Mucosa of rectum (tissue), 2 donors: ENCODE data around the gene MACROD2.
"Not testable (repeated sequence)": the region's sequence is repeated elsewhere in the genome, so short reads cannot be mapped to it uniquely, and the experiment has no call there.

ENCODE experiments used
- H3K27ac ChIP-seq, 2 donors: one replicate each; pipeline ENCODE4 v1.7.0; 2013; ENCODE audit warnings: inconsistent platforms in 2 of 2, low read depth in 2 of 2, low read length in 2 of 2
- H3K27me3 ChIP-seq, 2 donors: one replicate each; pipeline ENCODE4 v1.7.0; 2013; ENCODE audit warnings: low read length in 2 of 2; ENCODE audit not compliant: control insufficient read depth in 2 of 2, insufficient read depth in 2 of 2
- H3K36me3 ChIP-seq, 2 donors: one replicate each; pipeline ENCODE4 v1.7.0; 2013; ENCODE audit warnings: low read length in 2 of 2; ENCODE audit not compliant: control insufficient read depth in 2 of 2, insufficient read depth in 2 of 2
- H3K4me1 ChIP-seq, 2 donors: one replicate each; pipeline ENCODE4 v1.7.0; 2013; ENCODE audit warnings: low read length in 2 of 2, mild to moderate bottlenecking in 1 of 2; ENCODE audit not compliant: control insufficient read depth in 2 of 2, insufficient read depth in 2 of 2
- H3K4me3 ChIP-seq, 2 donors: one replicate each; pipeline ENCODE4 v1.7.0; 2013; ENCODE audit warnings: low read length in 2 of 2
- H3K9ac ChIP-seq, 2 donors: one replicate each; pipeline ENCODE4 v1.7.0; 2013; ENCODE audit warnings: low read length in 2 of 2, low read depth in 1 of 2, mild to moderate bottlenecking in 1 of 2
- H3K9me3 ChIP-seq, 2 donors: one replicate each; pipeline ENCODE4 v1.7.0; 2013; ENCODE audit warnings: low read length in 2 of 2; ENCODE audit not compliant: control insufficient read depth in 2 of 2
- donor health status: healthy.
- donor health status: Normal muscosa, but diverticular disease.

The MACROD2 gene

DNA sequence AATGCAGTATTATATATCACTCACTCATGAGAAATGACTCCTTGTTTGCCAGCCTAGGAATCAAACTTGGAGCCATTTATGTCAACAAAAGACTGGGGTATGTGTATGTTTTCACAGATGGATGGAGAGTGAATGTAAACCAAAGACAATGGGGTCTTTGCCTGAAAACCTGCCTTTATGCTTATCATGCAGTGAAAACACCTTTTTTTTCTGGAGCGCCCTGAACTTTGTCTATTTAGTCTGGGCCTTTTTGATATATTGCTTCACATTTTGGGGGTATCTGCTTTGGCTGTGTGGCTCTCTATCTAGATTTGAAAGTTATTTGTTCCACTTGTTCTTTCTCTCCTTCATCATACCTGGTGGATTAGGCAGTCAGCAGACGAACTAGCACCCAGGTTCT is 1190.6 kb downstream of the MACROD2 start:
- Histone ChIP-seq H3K36me3 (no peaks in the 10 kb centered on the region), H3K4me3 (no peak overlapping the region), H3K4me1 (no peaks in the 10 kb centered on the region)

DNA sequence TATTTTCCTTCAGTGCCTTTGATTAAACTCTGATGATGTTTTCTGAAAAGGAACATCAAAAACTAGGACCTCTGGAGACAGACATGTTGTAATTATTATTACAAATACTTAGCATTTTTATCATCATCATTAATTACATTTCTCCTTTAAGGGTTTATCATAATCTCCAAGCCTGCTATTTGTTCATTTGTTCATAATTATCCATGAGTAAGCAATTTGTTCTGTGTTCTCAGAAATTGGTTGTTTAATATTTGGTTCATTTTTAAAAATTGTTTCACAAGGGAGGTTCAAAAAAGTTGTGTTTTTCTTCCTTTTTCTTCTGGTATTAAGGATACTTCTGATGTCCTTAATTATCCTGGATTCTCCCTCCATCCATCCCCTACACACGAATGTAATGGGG is 1192.3 kb downstream of the MACROD2 start:
- no peaks in the 10 kb centered on the region for H3K9me3 ChIP-seq
- H3K36me3 ChIP-seq: no peaks in the 10 kb centered on the region
- no peaks in the 10 kb centered on the region for H3K27me3 ChIP-seq
- H3K4me1 ChIP-seq: no peaks in the 10 kb centered on the region
- no peak overlapping the region for H3K4me3 ChIP-seq
- no peak overlapping the region for H3K9ac ChIP-seq
- H3K27ac ChIP-seq: no peak overlapping the region

More for the DNA sequence above, 1190.6 kb downstream of the MACROD2 start:
- H3K9me3 ChIP-seq: no peaks in the 10 kb centered on the region
- H3K9ac ChIP-seq: no peak overlapping the region
- H3K27me3 ChIP-seq: no peaks in the 10 kb centered on the region
- H3K27ac ChIP-seq: no peak overlapping the region

DNA sequence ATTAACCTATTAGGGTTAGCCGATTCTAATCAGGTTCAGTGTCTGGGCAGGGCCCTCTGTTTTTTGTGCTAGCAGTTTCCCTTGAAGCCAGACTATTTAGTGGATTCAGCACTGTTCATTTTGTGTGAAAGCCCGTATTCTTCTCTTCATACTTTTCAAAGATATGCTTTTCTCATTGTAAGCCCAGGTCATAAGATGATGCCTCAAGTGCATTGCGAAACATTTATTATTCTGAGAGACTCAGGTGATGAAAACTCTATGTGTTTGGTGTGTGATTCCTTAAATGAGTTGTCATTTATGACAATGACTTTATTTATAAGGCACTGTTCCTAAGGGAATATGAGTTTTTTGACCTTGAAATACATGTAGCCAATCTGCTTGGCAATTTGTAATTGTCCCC is 1193.1 kb downstream of the MACROD2 start:
- no peak overlapping the region for H3K9ac ChIP-seq
- H3K4me1 ChIP-seq: no peaks in the 10 kb centered on the region
- no peaks in the 10 kb centered on the region for H3K9me3 ChIP-seq
- H3K36me3 ChIP-seq: no peaks in the 10 kb centered on the region
- H3K27me3 ChIP-seq: no peaks in the 10 kb centered on the region
- H3K4me3 ChIP-seq: no peak overlapping the region
- H3K27ac ChIP-seq: no peak overlapping the region

DNA sequence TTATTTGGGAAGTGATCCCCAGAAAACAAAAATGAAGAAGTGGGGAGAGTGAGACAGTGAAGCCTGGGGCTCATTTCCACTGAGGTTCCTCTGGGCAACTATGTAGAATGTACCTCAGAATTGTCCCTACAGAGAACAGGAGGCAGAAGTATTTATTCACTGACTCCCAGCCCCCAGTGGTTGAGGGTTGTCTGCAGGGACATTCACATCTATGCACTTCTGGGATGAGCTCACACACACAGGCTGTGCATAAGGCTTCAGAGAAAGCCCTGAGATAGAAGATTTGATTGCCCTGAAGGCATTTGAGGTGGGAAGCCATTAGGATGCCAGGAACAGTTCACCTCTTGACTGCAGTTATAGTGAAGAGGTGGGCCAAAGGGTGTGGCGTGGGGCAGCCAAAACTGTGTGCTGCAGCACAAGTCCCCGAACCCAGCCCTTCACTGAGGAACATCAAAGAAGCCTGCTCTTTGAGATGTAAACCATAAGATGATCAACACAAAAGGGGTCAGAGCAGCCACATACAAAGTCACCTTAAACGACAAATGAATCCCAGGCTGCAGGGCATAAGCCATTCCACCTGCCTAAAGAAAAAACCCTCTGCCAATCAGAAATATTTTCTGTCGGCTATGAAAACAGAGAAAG is 1195.9 kb downstream of the MACROD2 start:
- H3K9me3 ChIP-seq: no peaks in the 10 kb centered on the region

DNA sequence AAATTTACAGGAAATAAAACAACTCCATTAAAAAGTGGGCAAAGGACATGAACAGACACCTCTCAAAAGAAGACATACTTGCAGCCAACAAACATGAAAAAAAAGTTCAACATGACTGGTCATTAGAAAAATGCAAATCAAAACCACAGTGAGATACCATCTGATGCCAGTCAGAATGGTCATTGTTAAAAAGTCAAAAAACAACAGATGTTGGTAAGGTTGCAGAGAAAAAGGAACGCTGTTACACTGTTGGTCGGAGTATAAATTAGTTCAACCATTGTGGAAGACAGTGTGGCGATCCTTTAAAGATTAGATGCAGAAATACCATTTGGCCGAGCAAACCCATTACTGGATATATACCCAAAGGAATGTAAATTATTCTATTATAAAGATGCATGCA is 1200.1 kb downstream of the MACROD2 start:
- no peak overlapping the region for H3K27ac ChIP-seq
- H3K9ac ChIP-seq: no peak overlapping the region
- no peaks in the 10 kb centered on the region for H3K27me3 ChIP-seq
- no peaks in the 10 kb centered on the region for H3K4me1 ChIP-seq
- H3K4me3 ChIP-seq: no peak overlapping the region
- no peaks in the 10 kb centered on the region for H3K9me3 ChIP-seq
- H3K36me3 ChIP-seq: no peaks in the 10 kb centered on the region

More for the DNA sequence above, 1195.9 kb downstream of the MACROD2 start:
- no peak overlapping the region for H3K4me3 ChIP-seq
- no peaks in the 10 kb centered on the region for H3K36me3 ChIP-seq
- H3K27ac ChIP-seq: no peak overlapping the region
- H3K27me3 ChIP-seq: no peaks in the 10 kb centered on the region
- H3K4me1 ChIP-seq: no peaks in the 10 kb centered on the region
- H3K9ac ChIP-seq: no peak overlapping the region

DNA sequence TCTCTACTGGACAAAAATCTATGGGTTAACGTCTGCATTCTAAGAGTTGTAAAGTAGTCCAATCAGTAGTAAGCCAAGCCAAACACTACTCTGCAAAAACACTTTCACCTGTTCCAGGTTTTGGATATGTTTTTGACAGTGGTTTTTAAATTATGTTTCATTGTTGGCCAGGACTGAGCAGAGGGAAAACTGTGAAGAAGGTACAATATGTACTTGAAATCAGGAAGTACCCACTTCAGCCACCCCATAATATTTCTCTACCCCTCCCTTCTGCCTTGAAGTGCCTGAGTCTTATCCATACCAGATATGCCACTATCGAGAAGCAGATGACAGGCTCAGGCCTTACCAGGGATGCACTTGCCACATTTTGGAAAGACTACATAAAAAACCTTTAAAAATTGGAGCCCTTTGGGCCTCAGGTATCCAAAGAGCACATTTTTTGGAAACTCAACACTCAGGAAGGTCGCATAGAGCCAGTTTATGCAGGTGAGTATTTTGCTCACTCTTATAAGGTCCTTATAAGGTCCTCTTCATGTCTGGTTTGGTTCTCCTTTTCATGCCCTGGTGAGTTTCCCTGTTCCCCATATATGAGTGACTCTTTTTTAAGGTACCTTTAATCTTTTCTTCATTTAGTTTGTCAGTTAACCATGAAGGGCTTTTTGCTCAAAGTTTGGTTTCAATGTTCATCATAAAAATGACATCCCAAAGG is 1201.4 kb downstream of the MACROD2 start:
- no peaks in the 10 kb centered on the region for H3K9me3 ChIP-seq
- no peaks in the 10 kb centered on the region for H3K27me3 ChIP-seq
- no peak overlapping the region for H3K9ac ChIP-seq
- H3K4me3 ChIP-seq: no peak overlapping the region
- H3K4me1 ChIP-seq: no peaks in the 10 kb centered on the region
- H3K27ac ChIP-seq: no peak overlapping the region
- H3K36me3 ChIP-seq: no peaks in the 10 kb centered on the region

DNA sequence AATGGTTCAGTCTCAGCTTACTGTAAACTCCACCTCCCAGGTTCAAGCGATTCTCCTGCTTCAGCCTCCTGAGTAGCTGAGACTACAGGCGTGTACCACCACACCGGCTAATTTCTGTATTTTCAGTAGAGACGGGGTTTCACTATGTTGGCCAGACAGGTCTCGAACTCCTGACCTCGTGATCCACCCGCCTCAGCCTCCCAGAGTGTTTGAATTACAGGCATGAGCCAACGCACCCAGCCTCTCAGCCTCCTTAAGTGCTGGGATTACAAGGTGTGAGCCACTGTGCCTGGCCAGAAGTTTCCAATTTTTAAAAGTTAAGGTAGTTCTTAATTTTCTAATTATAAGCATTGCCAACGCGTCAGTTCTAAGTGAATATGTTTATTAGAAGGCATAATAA is 1202.7 kb downstream of the MACROD2 start:
- not testable (repeated sequence) for H3K27ac ChIP-seq, H3K36me3 ChIP-seq, H3K9me3 ChIP-seq, H3K9ac ChIP-seq, H3K4me1 ChIP-seq, H3K27me3 ChIP-seq, H3K4me3 ChIP-seq

DNA sequence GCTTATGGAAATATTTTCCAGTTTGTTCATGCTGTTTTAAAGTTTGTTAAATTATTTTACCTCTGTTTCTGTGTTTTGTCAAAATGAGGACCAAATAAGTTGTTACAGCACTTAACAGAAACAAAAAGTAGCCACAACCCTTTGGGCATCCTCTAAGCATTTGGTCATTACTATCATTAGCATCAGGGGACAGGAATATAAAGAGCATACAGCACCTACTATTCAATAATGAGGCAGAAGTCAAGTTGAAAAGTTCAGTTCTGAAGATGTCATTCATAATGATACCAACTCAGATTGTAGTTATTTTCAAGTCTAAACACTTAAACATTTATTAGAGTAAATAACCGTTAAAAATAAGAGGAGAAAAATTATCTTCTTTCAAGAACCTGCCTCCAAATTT is 1204.4 kb downstream of the MACROD2 start:
- Histone ChIP-seq H3K9ac (no peak overlapping the region), H3K36me3 (no peaks in the 10 kb centered on the region), H3K27ac (no peak overlapping the region), H3K4me1 (no peaks in the 10 kb centered on the region), H3K9me3 (no peaks in the 10 kb centered on the region), H3K27me3 (no peaks in the 10 kb centered on the region), H3K4me3 (no peak overlapping the region)

DNA sequence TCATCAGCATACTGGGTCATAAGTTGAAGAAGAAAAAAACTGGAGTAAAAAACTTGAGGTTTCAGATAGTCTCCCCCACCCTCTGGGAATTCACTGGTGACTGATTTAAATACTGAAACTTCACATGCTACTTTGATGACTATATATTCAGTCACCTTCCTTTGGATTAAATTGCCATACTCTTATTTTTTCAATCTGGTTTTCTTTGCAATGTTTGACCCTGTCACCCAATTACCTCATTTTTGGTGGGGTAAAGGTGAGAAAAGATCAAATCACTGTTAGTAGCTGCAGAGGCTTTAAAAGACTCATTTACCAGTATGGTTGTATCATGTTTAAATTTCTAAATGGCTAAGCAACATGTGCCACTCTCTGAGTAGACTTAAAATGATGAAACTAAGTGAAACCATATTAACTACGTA is 1204.8 kb downstream of the MACROD2 start:
- Histone ChIP-seq H3K4me3 (no peak overlapping the region), H3K36me3 (no peaks in the 10 kb centered on the region)

DNA sequence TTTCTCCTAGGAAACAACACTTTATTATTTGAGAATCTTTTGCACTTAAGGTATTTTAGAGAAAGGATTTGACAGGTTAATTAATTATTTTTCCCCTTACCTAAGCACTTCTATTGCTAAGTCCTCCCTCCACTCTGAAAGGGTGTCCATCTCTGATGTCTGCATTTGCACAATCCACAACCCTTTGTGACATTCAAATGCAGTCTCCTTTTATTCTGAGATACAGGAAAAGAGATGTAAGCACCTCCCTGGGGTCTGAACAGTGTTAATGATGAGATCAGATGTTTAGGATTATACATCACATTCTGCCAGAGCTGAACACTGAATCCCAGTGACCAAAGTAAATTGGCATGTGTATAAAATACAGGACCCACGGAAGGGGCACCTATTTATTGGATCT is 1206.3 kb downstream of the MACROD2 start:
- no peak overlapping the region for H3K4me3 ChIP-seq
- no peaks in the 10 kb centered on the region for H3K9me3 ChIP-seq
- no peak overlapping the region for H3K27ac ChIP-seq
- no peaks in the 10 kb centered on the region for H3K4me1 ChIP-seq
- no peak overlapping the region for H3K9ac ChIP-seq
- H3K27me3 ChIP-seq: no peaks in the 10 kb centered on the region
- no peaks in the 10 kb centered on the region for H3K36me3 ChIP-seq

More for the DNA sequence above, 1204.8 kb downstream of the MACROD2 start:
- no peaks in the 10 kb centered on the region for H3K9me3 ChIP-seq
- no peak overlapping the region for H3K27ac ChIP-seq
- no peaks in the 10 kb centered on the region for H3K4me1 ChIP-seq
- H3K9ac ChIP-seq: no peak overlapping the region
- no peaks in the 10 kb centered on the region for H3K27me3 ChIP-seq
